GM10266 (cell line): Measurements from ENCODE around the gene SPDYE2B.
"Not testable (repeated sequence)": the region's sequence is repeated elsewhere in the genome, so short reads cannot be mapped to it uniquely, and the experiment has no call there.

Source experiments
- DNase-seq: peaks from one replicate; pipeline ENCODE4 v3.0.0; 2012; ENCODE audit errors: extremely low spot score

The SPDYE2B gene

GRCh38 chr7:102649924-102650323, at the start of gene SPDYE2B:
TSS of gene SPDYE2B (plus strand) at chr7:102650319. CDS start at chr7:102652349, 2,030 bp downstream.
- not testable (repeated sequence) for DNase-seq

GRCh38 chr7:102602317-102602716, 47.8 kb upstream of the SPDYE2B start:
- not testable (repeated sequence) for DNase-seq

GRCh38 chr7:102604431-102605145, 45.5 kb upstream of the SPDYE2B start:
- not testable (repeated sequence) for DNase-seq

GRCh38 chr7:102606848-102607247, 43.3 kb upstream of the SPDYE2B start:
- not testable (repeated sequence) for DNase-seq

- not testable (repeated sequence) for DNase-seq
Observed at GRCh38 chr7:102609734-102610133, 40.4 kb upstream of the SPDYE2B start.

- DNase-seq, result not testable (repeated sequence)
Observed at GRCh38 chr7:102610441-102610840, 39.7 kb upstream of the SPDYE2B start.

GRCh38 chr7:102611013-102611674, 39.0 kb upstream of the SPDYE2B start:
- not testable (repeated sequence) for DNase-seq

GRCh38 chr7:102611675-102612325, 38.3 kb upstream of the SPDYE2B start:
- DNase-seq, result not testable (repeated sequence)

- not testable (repeated sequence) for DNase-seq
Observed at GRCh38 chr7:102613575-102614345, 36.4 kb upstream of the SPDYE2B start.

- not testable (repeated sequence) for DNase-seq
Observed at GRCh38 chr7:102614346-102614697, 35.8 kb upstream of the SPDYE2B start.

- DNase-seq, result not testable (repeated sequence)
Observed at GRCh38 chr7:102614873-102615272, 35.2 kb upstream of the SPDYE2B start.

GRCh38 chr7:102615930-102616329, 34.2 kb upstream of the SPDYE2B start:
- not testable (repeated sequence) for DNase-seq

GRCh38 chr7:102616507-102617125, 33.5 kb upstream of the SPDYE2B start, which contains the start of gene RASA4:
TSS of gene RASA4 (minus strand) at chr7:102616756. CDS start at chr7:102616689, 67 bp downstream.
- not testable (repeated sequence) for DNase-seq

GRCh38 chr7:102618122-102618521, 32.0 kb upstream of the SPDYE2B start:
- DNase-seq, result not testable (repeated sequence)

GRCh38 chr7:102627271-102627904, 22.7 kb upstream of the SPDYE2B start:
- DNase-seq, result not testable (repeated sequence)

GRCh38 chr7:102630622-102631021, 19.5 kb upstream of the SPDYE2B start:
- not testable (repeated sequence) for DNase-seq

- DNase-seq, result not testable (repeated sequence)
Observed at GRCh38 chr7:102634299-102634698, 15.8 kb upstream of the SPDYE2B start.

- not testable (repeated sequence) for DNase-seq
Observed at GRCh38 chr7:102635354-102635753, 14.8 kb upstream of the SPDYE2B start.

- DNase-seq, result not testable (repeated sequence)
Observed at GRCh38 chr7:102636956-102637355, 13.2 kb upstream of the SPDYE2B start.

- not testable (repeated sequence) for DNase-seq
Observed at GRCh38 chr7:102638848-102639247, 11.3 kb upstream of the SPDYE2B start.
